Skeletal muscle tissue (tissue), 4 donors: Measurements from ENCODE around the gene DSPP. TPM values are rescaled to one million over a fixed set of nuclear protein-coding genes. Genes with fewer than 3 reads are reported as not detected.

Experiments
- H3K27ac ChIP-seq: one replicate; pipeline ENCODE4 v1.7.0; 2013; ENCODE audit warnings: mild to moderate bottlenecking, low read depth, low read length, inconsistent platforms
- H3K27me3 ChIP-seq, 3 donors: one replicate each; pipeline ENCODE4 v1.7.0; 2013; ENCODE audit warnings: low read length in 3 of 3; ENCODE audit not compliant: control insufficient read depth in 3 of 3, insufficient read depth in 3 of 3
- H3K36me3 ChIP-seq, 3 donors: one replicate each; pipeline ENCODE4 v1.7.0; 2013; ENCODE audit warnings: low read length in 3 of 3; ENCODE audit not compliant: control insufficient read depth in 3 of 3, insufficient read depth in 3 of 3
- H3K4me1 ChIP-seq, 3 donors: one replicate each; pipeline ENCODE4 v1.7.0; 2013; ENCODE audit warnings: low read length in 3 of 3, mild to moderate bottlenecking in 3 of 3; ENCODE audit not compliant: control insufficient read depth in 3 of 3, insufficient read depth in 3 of 3
- H3K4me3 ChIP-seq, 3 donors: one replicate each; pipeline ENCODE4 v1.7.0; 2013; ENCODE audit warnings: low read length in 3 of 3
- H3K9ac ChIP-seq, 3 donors: one replicate each; pipeline ENCODE4 v1.7.0; 2013; ENCODE audit warnings: low read length in 3 of 3, mild to moderate bottlenecking in 3 of 3, moderate library complexity in 2 of 3, low read depth in 1 of 3
- H3K9me3 ChIP-seq, 3 donors: one replicate each; pipeline ENCODE4 v1.7.0; 2013; ENCODE audit warnings: low read length in 3 of 3; ENCODE audit not compliant: control insufficient read depth in 3 of 3
- total RNA-seq: library from RNA; depleted of rRNA; stranded (reverse); fragments of >200 nt; gene quantifications from one replicate; pipeline ENCODE4 v1.2.3, GENCODE V29; 2014
- donor health status: Osteomylitis.

The DSPP gene
- total RNA-seq, 1 donor from 2014 or later = not detected

- no peak overlapping the region for H3K4me3 ChIP-seq
- H3K9ac ChIP-seq = no peak overlapping the region
- H3K4me1 ChIP-seq = no peaks in the 10 kb centered on the region
- no peak overlapping the region for H3K27ac ChIP-seq
- no peaks in the 10 kb centered on the region for H3K9me3 ChIP-seq
- no peaks in the 10 kb centered on the region for H3K36me3 ChIP-seq
- H3K27me3 ChIP-seq = no peaks in the 10 kb centered on the region
These were observed 32.3 kb upstream of the DSPP start for GRCh38 chr4:87575983-87576382.

- Histone ChIP-seq H3K9ac (no peak overlapping the region), H3K27ac (no peak overlapping the region), H3K4me3 (no peak overlapping the region), H3K27me3 (no peaks in the 10 kb centered on the region), H3K9me3 (no peaks in the 10 kb centered on the region), H3K36me3 (no peaks in the 10 kb centered on the region), H3K4me1 (no peaks in the 10 kb centered on the region)
These were observed 28.9 kb upstream of the DSPP start for GRCh38 chr4:87579478-87579877.

DNA sequence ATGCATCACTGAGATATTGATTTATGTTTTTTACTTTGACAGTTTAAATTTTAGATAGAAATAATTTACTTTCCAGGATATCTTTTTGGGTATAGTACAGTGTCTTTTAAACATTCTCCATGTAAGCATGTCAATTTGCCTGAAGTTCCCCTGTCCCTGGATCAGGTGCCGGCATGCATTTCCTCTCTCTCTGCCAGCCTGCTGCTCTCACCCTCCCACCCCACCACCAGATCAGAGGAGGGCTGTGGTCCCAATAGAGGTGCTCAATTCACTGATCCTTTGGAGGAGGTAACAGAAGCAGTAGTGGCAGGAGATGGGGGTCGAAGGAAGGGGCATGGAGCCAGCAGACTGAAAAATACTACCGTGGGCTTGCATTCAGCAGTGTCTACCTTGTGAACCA is 28.3 kb upstream of the DSPP start:
- H3K9ac ChIP-seq = no peak overlapping the region
- H3K4me1 ChIP-seq = no peaks in the 10 kb centered on the region
- no peaks in the 10 kb centered on the region for H3K36me3 ChIP-seq
- H3K27me3 ChIP-seq = no peaks in the 10 kb centered on the region
- H3K4me3 ChIP-seq = no peak overlapping the region
- H3K9me3 ChIP-seq = no peaks in the 10 kb centered on the region
- no peak overlapping the region for H3K27ac ChIP-seq

- Histone ChIP-seq H3K36me3 (no peaks in the 10 kb centered on the region), H3K27me3 (no peaks in the 10 kb centered on the region), H3K4me3 (no peak overlapping the region), H3K4me1 (no peaks in the 10 kb centered on the region), H3K9me3 (no peaks in the 10 kb centered on the region), H3K27ac (no peak overlapping the region), H3K9ac (no peak overlapping the region)
These were observed 24.0 kb upstream of the DSPP start for GRCh38 chr4:87584222-87584908.

DNA sequence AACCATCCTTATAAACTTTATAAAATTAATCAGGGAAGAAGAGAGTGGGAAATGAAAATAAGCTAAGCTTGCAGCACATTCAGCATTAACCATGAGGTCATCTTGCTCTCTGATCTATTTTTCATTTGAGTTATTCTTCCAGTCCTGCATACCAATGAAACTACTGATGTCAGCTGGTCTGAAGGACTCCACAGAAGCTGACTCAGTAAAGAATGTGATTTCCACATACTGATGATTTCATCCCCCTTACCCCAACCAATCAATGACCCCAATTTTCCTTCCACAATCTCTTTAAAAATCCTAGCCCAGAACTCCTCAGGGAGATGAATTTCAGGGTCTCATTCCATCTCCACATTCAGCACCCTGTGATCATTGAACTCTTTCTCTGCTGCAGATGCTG is 18.8 kb upstream of the DSPP start:
- no peaks in the 10 kb centered on the region for H3K9me3 ChIP-seq
- H3K27ac ChIP-seq = no peak overlapping the region
- no peaks in the 10 kb centered on the region for H3K27me3 ChIP-seq
- no peaks in the 10 kb centered on the region for H3K4me1 ChIP-seq
- no peaks in the 10 kb centered on the region for H3K36me3 ChIP-seq
- no peak overlapping the region for H3K4me3 ChIP-seq
- no peak overlapping the region for H3K9ac ChIP-seq

DNA sequence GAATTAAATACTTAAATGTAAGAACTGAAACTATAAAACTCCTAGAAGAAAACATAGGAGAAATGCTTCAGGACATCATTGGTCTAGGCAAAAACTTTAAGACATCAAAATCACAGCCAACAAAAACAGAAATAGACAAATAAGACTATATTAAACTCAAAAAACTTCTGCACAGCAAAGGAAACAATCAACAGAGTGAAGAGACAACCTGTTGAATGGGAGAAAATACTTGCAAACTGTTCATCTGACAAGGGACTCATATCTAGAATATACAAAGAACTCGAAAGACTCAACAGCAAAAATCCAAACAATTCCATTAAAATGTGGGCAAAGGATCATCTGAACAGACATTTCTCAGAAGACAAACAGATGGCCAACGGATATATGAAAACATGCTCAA is 16.2 kb upstream of the DSPP start:
- Histone ChIP-seq H3K36me3 (no peaks in the 10 kb centered on the region), H3K4me3 (no peak overlapping the region), H3K4me1 (no peaks in the 10 kb centered on the region), H3K9ac (no peak overlapping the region), H3K9me3 (peaks cover 0 to 4% (median 0%) of the 10 kb centered on the region in 3 donors), H3K27me3 (no peaks in the 10 kb centered on the region), H3K27ac (no peak overlapping the region)

- H3K4me3 ChIP-seq = no peak overlapping the region
These were observed 7.0 kb upstream of the DSPP start for GRCh38 chr4:87601361-87601760.

GRCh38 chr4:87614292-87614890 is 6.1 kb downstream of the DSPP start:
- Histone ChIP-seq H3K9ac (no peak overlapping the region), H3K4me1 (no peaks in the 10 kb centered on the region), H3K27ac (no peak overlapping the region), H3K27me3 (no peaks in the 10 kb centered on the region), H3K4me3 (no peak overlapping the region), H3K9me3 (no peaks in the 10 kb centered on the region), H3K36me3 (no peaks in the 10 kb centered on the region)

More at GRCh38 chr4:87601361-87601760, 7.0 kb upstream of the DSPP start:
- H3K9ac ChIP-seq = no peak overlapping the region
- no peaks in the 10 kb centered on the region for H3K4me1 ChIP-seq
- H3K27me3 ChIP-seq = no peaks in the 10 kb centered on the region
- peaks cover 0 to 4% (median 0%) of the 10 kb centered on the region in 3 donors for H3K9me3 ChIP-seq
- H3K36me3 ChIP-seq = no peaks in the 10 kb centered on the region
- H3K27ac ChIP-seq = no peak overlapping the region

- no peak overlapping the region for H3K9ac ChIP-seq
- H3K4me3 ChIP-seq = no peak overlapping the region
- H3K27me3 ChIP-seq = no peaks in the 10 kb centered on the region
- H3K9me3 ChIP-seq = no peaks in the 10 kb centered on the region
- no peak overlapping the region for H3K27ac ChIP-seq
- H3K4me1 ChIP-seq = no peaks in the 10 kb centered on the region
- no peaks in the 10 kb centered on the region for H3K36me3 ChIP-seq
These were observed 7.9 kb downstream of the DSPP start for GRCh38 chr4:87616268-87616667.

DNA sequence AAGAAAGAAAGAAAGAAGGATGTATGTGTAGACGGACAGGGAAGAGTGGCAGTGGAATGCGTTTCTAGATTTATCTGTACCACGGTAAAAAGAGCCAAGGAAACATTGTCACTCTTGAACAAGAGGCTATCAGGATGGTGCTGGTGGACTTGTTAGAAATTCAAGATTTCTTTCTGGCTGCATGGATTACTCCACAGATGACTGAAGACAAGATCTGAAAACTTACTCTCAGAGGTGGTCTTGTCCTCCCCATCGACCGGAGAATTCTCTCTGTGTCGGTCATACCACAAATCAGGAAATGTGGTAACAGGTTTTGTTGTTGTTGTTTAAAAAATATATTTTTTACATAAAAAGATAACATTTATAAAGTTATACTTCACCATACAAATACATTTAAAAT is 11.8 kb downstream of the DSPP start:
- H3K27ac ChIP-seq = peak overlapping the region; percentile 15
- no peaks in the 10 kb centered on the region for H3K9me3 ChIP-seq
- no peaks in the 10 kb centered on the region for H3K4me1 ChIP-seq
- no peak overlapping the region for H3K4me3 ChIP-seq
- H3K36me3 ChIP-seq = no peaks in the 10 kb centered on the region
- no peak overlapping the region for H3K9ac ChIP-seq
- H3K27me3 ChIP-seq = no peaks in the 10 kb centered on the region
